ENCODE data around the gene CREB5.

Gene CREB5

GRCh38 chr7:28435152-28435551, 22.8 kb downstream of the CREB5 start:
- DNase-seq (ENCODE audit: low read depth in 2 of 2), result no peak

- no peak for DNase-seq (ENCODE audit: low read depth in 2 of 2)
These were observed 23.5 kb downstream of the CREB5 start for GRCh38 chr7:28435732-28436378.

- no peak for DNase-seq (ENCODE audit: low read depth in 2 of 2)
These were observed 27.8 kb downstream of the CREB5 start for GRCh38 chr7:28440055-28440601.

- DNase-seq (ENCODE audit: low read depth in 2 of 2), result no peak
These were observed 30.5 kb downstream of the CREB5 start for GRCh38 chr7:28442540-28443420.

- no peak for DNase-seq (ENCODE audit: low read depth in 2 of 2)
These were observed 33.8 kb downstream of the CREB5 start for GRCh38 chr7:28446131-28446530.

- no peak for DNase-seq (ENCODE audit: low read depth in 2 of 2)
These were observed 34.8 kb downstream of the CREB5 start for GRCh38 chr7:28447071-28447470.

- no peak for DNase-seq (ENCODE audit: low read depth in 2 of 2)
These were observed 36.4 kb downstream of the CREB5 start for GRCh38 chr7:28448708-28449107.

- no peak for DNase-seq (ENCODE audit: low read depth in 2 of 2)
These were observed 40.4 kb downstream of the CREB5 start for GRCh38 chr7:28452681-28453080.

- DNase-seq (ENCODE audit: low read depth in 2 of 2), result no peak
These were observed 43.2 kb downstream of the CREB5 start for GRCh38 chr7:28455486-28455885.

- DNase-seq (ENCODE audit: low read depth in 2 of 2), result no peak
These were observed 43.7 kb downstream of the CREB5 start for GRCh38 chr7:28456044-28456443.

- DNase-seq (ENCODE audit: low read depth in 2 of 2), result no peak
These were observed 46.4 kb downstream of the CREB5 start for GRCh38 chr7:28458732-28459131.

- no peak for DNase-seq (ENCODE audit: low read depth in 2 of 2)
These were observed 47.0 kb downstream of the CREB5 start for GRCh38 chr7:28459306-28459705.

- no peak for DNase-seq (ENCODE audit: low read depth in 2 of 2)
These were observed 53.4 kb downstream of the CREB5 start for GRCh38 chr7:28465697-28466096.

- no peak for DNase-seq (ENCODE audit: low read depth in 2 of 2)
These were observed 54.0 kb downstream of the CREB5 start for GRCh38 chr7:28466341-28466740.

- DNase-seq (ENCODE audit: low read depth in 2 of 2), result no peak
These were observed 54.6 kb downstream of the CREB5 start for GRCh38 chr7:28466885-28467284.

- DNase-seq (ENCODE audit: low read depth in 2 of 2), result no peak
These were observed 57.2 kb downstream of the CREB5 start for GRCh38 chr7:28469562-28469961.

- no peak for DNase-seq (ENCODE audit: low read depth in 2 of 2)
These were observed 58.0 kb downstream of the CREB5 start for GRCh38 chr7:28470344-28470743.

GRCh38 chr7:28472332-28472731, 60.0 kb downstream of the CREB5 start:
- DNase-seq (ENCODE audit: low read depth in 2 of 2), result no peak

GRCh38 chr7:28473571-28474281, 61.4 kb downstream of the CREB5 start:
- DNase-seq (ENCODE audit: low read depth in 2 of 2), result no peak

GRCh38 chr7:28474282-28474638, 61.9 kb downstream of the CREB5 start:
- no peak for DNase-seq (ENCODE audit: low read depth in 2 of 2)

GRCh38 chr7:28474640-28475039, 62.3 kb downstream of the CREB5 start:
- DNase-seq (ENCODE audit: low read depth in 2 of 2), result no peak

- DNase-seq (ENCODE audit: low read depth in 2 of 2), result no peak
These were observed 64.7 kb downstream of the CREB5 start for GRCh38 chr7:28477041-28477442.
